Stimulated activated CD4-positive, alpha-beta T cell treated with anti-CD3 and anti-CD28 coated beads, Interleukin-1b, Interleukin-23, amount 100 ng/mL, for 4 hours (primary cell): Measurements from ENCODE around the gene CD300A.

ENCODE experiments used
- DNase-seq, 2 donors: peaks; one replicate each; pipeline ENCODE4 v3.0.0-alpha.2; 2020; ENCODE audit warnings: low read depth in 2 of 2

The CD300A gene

DNA sequence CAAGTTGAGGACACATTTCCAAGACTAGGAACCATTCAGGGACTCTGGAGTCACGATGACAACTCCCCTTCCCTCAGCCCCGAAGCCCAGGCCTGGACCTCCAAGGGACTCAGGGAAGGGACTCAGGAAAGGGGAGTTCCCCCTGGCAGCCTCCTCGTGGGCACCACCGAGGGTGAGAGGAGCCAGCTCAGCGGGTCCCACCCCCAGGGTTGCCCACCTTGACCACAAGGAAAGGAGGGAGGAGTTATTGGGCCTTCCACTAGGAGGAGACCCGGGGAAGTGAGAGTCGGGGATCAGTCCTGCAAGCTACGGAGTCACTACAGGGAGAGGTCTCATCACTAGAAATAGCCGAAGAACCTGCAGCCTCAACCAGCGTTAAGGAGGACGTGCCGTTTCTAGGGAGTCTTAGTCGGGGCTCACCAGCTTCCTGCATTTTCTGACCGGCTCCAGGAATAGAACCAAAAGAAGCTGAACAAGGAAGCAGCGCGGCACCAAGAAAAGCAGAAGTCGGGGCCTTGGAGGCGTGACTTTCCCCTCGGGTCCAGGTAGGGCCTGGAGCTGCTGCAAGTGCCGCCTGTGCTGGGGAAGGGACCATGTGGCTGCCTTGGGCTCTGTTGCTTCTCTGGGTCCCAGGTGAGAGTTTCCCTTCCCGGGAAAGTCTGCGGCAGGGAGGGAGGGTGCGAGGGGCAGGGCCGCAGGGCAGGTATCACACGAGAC is at the start of gene CD300A:
CD300A (plus strand) TSS at position 524 of the 717 bp plus-strand sequence; CDS start at position 594, 70 bp downstream.
- DNase-seq, result no peak

- DNase-seq, result no peak
Measured at GRCh38 chr17:74417178-74418045, 49.0 kb upstream of the CD300A start.

DNA sequence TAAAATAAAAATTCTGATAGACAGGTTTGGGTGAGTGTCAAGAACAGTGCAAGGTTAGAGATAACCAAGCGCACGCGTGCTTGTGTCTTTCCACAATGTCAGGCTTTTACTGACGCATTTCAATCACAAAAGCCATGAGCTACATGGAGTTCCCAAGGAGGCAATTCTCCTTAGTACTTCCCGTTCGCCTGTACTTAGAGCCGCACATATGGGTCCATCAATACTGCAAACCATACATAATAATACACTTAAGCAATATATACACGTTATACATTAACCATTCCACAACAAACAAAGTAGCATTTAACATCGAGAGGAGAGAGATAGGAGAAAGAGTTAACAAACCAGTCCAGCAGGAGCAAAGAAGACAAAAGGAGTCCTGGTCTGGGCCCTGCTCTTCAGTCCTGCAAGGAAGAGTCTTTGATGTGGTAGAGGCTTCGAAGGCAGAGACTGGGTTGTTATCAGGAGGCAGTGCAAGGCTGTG is 46.5 kb upstream of the CD300A start:
- DNase-seq, result no peak

- DNase-seq, result no peak
Measured at GRCh38 chr17:74424117-74424516, 42.3 kb upstream of the CD300A start.

DNA sequence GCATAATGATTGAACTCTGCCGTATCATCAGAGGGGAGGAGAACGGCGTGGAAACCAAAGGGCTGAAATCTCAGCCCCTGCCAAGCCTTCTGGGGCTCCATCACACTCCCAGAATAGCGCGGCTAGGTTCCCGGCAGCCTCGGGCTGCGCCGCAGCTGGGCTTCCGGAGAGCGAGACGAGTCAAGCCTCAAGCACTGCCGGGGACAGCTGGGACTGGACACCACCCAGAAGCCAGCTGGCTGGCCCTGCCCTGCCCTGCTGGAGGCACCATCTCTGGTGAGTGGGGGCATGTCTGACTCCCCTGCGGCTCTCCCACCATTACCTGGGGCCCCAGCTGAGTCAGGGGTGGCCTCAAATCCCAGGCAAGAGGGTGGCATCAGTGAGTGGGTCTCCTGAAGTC is 41.8 kb upstream of the CD300A start:
- no peak for DNase-seq

DNA sequence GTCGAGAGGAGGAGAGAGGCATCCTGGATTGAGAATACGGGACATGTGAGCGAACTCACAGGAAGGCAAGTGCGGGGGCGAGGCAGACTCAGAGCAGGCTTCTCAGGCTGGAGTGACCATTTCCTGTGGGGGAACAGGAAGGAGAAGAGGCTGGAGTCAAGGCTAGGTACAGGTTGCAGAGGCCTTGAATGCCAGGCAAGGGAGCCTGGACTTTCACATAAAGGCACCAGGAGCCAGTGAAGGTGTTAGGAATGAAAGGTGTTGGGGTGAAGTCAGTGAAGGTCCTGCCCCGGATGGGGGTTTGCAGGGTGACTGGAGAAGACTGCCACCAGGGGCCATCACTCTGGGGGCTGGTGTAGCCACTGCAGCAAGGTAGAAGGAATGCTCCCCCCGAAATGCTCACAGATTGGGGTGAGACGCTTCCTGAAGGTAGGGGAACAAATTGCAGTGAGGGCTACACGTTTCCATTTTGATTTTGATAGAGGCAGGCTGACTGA is 39.8 kb upstream of the CD300A start:
- no peak for DNase-seq

DNA sequence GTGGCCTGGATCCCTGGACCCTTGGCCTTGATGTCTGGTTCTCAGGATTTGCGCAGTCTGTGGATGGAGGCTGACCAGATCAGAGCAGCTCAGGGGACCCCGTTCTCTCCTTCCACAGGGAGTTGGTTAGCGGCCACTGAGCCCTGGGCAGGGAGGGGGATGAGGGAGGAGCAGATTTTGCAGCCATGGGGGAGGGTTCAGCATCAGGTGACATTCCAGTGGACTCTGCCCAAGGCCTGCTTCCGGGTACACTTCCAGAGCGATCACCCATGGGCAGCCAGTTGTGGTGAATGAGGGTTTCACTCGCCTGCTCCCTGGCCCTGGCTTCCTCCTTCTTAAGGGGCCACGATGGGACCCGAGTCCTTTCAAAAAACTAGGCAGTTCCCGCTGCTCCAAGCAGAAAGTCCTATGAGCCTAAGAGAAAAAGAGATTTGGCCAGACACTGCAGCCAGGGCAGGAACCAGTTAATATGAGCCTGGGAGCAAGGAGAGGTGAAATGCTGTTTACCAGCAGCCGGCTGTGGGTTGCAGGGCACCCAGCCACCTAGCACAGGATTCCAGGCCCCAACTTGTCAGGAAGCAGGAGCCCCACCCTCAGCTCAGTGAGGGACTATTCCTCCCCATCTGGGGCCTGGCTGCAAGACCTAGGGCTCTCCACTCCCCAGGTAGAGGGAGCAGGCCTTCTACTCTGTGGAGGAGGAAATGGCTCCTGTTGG is 39.2 kb upstream of the CD300A start:
- DNase-seq, result no peak

DNA sequence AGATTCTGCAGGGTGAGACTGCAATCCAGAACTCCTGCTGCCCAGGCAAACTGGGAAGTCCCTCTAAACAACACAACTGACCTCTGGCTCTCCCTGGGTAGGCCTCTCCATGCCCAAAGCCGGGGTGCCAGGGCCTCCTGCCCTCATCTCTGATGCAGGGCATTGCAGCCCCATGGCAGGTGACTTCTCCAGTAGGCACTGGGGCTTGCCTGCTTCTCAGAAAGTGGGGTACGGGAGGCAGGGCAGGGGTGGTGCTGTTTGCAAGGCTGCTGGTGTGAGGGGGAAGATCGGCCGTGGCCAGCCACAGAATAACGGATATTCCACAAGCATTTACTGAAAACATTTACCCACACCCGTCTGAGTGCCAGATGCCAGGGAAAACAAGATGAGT is 38.7 kb upstream of the CD300A start:
- DNase-seq, result no peak

DNA sequence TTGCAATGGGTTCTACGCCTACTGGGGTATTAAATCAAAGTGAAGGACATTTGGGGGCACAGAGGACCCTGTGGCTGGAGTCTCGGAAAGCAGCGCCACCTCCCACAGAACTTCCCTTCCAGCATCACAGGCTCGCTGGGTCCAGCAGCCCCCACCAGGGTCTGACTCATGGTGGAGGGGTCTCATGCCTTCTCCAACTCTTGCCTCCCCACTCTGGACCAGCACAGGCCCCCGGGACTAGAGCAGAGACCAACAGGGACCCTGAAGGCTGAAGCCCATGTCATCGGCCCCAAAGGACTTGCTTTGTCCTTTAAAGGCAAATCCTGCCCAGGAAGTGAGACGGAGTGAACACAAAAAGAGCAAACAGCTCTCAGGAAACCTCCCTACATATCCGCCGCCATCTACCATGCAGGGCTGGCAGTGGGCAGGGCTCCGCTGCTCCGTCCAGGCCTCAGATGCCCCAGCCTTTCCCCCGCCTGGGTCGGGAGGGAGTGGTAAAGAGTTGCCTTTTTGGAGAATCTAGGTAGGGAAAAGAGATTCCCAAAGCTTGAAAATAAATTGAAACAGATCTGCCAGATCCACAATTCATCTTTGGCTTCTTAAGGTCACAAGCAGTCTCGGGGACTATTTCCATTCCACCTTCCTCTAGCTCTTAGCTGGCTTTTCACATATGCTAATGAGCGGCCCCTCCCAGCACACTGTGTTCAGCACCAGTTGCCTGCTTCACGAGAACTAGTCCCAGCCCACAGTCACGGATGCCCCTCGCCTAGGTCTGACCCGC is 36.6 kb upstream of the CD300A start:
- no peak for DNase-seq

GRCh38 chr17:74430385-74430705 is 36.1 kb upstream of the CD300A start:
- DNase-seq, result no peak

GRCh38 chr17:74430706-74431567 is 35.5 kb upstream of the CD300A start:
- no peak for DNase-seq

DNA sequence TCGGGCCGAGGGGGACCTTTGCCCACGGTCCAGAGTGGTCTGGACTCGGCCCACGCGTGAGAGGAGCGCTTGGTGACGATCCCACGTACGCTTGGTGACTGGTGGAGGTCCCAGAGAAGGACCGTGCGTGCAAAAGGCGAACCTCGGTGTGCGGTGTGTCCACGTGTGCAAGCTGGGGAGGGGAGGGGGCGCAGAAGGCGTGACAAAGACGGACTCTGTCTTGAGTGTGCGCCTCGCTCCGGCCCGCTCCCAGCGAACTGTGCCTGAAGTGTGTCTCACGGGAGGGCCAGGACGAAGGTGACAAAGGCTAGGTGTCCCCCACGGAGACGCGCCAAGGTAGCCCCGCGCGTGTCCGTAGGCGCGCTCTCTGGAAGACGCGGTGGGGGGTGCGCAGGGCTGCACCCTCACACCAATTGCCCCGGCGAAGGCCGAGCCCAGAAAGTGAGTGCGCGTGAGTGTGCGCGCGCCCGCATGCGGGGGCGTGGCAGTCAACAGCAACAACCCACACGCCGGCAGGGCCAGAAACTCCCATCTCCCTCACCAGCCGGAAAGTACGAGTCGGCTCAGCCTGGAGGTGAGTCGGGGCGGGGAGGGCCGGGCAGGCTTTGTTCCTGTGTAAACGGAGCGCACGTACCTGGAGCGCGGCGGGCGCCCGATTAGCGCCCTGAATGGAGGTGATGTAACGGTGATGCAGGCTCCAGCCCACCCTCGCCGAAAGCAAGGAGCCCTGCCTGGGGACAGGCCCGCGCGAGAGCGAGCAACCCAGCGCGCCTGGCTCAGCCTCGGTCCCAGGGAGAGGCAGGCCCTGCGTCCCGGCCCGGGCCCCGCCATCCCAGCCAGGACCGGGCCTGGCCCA is 34.6 kb upstream of the CD300A start, which contains the start of gene GPRC5C:
GPRC5C (plus strand) TSS at position 521 of the 856 bp plus-strand sequence. CDS start 7,689 bp downstream, outside the sequence.
- peak; percentile 34 to 39 for DNase-seq

DNA sequence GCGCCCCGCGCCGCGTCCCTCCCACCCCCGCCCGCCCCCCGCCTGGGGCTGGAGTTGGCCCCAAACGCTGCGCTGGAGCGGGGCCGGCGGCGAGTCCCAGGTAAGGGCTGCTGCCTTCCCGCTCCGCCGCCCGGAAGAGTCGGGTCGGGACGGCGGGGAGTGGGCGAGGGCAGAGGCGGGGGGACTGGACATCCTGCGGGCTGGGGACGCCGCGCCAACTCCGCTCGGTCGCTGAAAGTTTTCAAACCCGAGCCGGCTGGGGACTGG is 34.1 kb upstream of the CD300A start:
- DNase-seq, result no peak

DNA sequence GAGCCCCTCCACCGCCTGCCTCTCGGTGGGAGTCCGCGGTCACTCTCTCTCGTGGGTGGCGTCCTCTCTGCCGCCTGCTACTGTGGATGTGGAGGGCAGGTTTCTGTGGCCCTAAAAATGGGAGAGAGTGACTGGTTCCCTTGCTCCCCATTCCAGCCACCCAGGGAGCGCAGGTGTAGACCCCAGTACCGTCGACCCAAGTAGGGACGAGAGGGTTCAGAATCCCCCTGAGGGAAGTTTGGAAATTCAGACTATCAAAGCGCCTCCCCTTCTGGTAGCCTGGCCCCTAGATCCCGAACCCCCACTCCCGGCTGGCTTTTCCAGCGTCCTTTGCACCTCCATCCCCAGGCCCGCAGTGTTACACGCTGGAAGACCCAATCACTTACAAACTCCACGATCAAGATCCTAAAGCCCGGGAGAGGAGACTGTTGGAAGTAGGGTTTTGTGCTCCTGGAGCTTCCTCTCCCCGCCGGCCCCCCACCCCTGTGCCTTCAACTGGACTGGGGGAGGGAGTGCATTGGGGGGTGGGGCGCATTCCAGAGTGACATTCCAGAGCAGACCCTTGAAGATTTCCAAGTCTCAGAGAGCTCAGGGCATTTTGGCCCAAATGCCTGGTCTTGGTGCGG is 33.6 kb upstream of the CD300A start:
- no peak for DNase-seq

DNA sequence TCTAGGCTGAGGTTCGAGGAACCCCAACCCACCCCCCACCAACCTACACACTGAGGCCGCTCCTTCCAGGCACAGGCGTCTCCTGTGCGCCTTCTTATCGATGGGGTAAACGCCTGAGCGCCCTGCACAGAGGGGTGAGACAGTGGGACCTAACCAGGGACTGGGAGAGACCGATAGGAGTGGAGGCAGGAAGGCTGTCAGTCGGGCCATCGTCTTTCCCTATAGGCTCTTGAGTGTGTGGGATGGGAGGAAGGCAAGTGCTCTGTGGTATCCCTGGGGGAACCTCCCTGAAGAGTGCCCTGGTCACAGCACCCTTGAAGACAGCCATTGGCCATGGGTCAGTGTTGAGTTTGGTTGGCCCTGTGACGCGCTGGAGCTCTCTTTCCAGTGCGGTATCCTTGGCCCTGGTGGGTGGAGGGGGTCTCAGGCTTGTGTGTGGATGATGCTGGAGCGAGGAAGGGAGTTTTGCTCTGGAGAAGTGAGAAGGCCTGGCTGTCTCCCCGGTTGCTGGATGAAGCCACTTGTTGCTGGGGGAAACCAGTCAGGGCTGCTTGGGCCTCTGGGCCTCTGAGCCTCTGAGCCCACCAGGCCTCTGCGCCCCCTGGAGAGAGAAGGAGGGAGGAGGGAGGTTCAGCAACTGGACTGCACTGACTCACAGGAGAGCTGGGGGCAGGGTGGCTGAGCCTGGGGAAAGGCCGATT is 32.9 kb upstream of the CD300A start:
- no peak for DNase-seq

GRCh38 chr17:74435775-74436359 is 30.6 kb upstream of the CD300A start:
- DNase-seq, result no peak

- DNase-seq, result no peak
Measured at GRCh38 chr17:74437702-74438101, 28.7 kb upstream of the CD300A start.
